Measurements from ENCODE around the gene MCMBP. TPM values are rescaled to one million over a fixed set of nuclear protein-coding genes. Genes with fewer than 3 reads are reported as not detected.

MCMBP gene
- polyA plus RNA-seq, 1 of the 3 experiments (the other 2 are of a cell fraction): 33.1 TPM

DNA sequence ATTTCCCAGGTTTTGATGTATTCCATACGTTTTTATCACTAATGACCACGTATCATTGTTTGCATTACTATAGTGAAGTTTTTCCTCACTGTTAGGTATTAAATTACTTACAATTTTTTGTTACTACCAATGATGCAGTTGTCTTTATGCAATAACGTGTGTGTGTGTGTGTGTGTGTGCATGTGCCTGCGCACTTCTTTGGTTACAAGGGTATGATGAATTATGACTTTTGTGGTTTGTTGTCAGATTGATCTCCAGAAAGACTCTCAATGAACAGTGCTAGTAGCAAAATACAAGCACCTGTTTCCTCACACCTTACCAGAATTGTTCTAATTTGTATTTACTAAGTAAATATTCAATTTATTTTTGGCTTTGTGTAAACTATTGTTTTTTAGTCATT is 51.5 kb downstream of the MCMBP start:
- Histone ChIP-seq H3K27me3 (ENCODE audit: insufficient read depth) (no peaks in the 10 kb centered on the region), H2AFZ (ENCODE audit: low read depth) (no peak overlapping the region), H3K79me2 (ENCODE audit: insufficient read depth) (no peaks in the 10 kb centered on the region), H3F3A (replicated peaks; ENCODE audit: insufficient read depth) (peaks cover 8% of the 10 kb centered on the region), H3K4me1 (ENCODE audit: control insufficient read depth in 1 of 2, insufficient read depth in 2 of 2, low read depth in 1 of 2, low read length in 1 of 2) (no peaks in the 10 kb centered on the region), H3K36me3 (replicated peaks in 1 of 2; ENCODE audit: control insufficient read depth in 1 of 2, insufficient read depth in 2 of 2, low read length in 1 of 2) (peaks cover 26 to 31% of the 10 kb centered on the region in 2 experiments), H3K9me3 (no peaks in the 10 kb centered on the region), H3K9me2 (no peaks in the 10 kb centered on the region), H3K4me2 (no peak overlapping the region), H4K20me1 (ENCODE audit: insufficient read depth) (no peaks in the 10 kb centered on the region), H3K27ac (ENCODE audit: low read depth in 2 of 2, low read length in 1 of 2) (no peak overlapping the region), H3K4me3 (ENCODE audit: low read depth in 2 of 2, low read length in 1 of 2) (no peak overlapping the region), H3K9ac (no peak overlapping the region)
- 60% methylated on average over 4 of the region's 4 CpGs for WGBS (ENCODE audit: low lambda C conversion rate)
- DNase-seq: no peak
- ChIA-PET CTCF (interaction anchor here (0.6 to 2.7 kb wide), 2 partner anchors 39 kb away, joined by 4 to 12 read pairs; no protein-coding TSS in a partner anchor), POLR2A (no interaction called here)
- no peak for TF ChIP-seq IRF3 (IDR thresholded peaks at IDR 0.05; ENCODE audit: low read depth, low read length)

DNA sequence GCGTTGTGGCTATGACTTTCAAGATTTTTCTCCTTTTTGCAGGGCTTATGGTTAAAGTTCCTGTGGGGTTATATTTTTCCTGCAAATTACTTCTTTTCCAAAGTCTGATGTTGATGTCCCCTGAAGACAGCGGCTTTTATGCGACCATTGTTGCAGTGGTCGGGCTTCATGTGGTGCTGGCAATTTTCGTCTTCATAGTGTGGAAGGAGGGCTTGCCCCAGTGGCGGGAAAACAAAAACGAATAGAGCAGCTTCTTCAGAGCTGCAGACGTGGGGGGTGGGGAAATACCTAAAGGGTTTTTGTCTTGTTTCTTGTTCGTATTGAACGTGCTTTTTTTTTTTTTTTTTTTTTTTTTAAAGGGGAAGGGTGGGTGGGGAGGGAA is 53.8 kb downstream of the MCMBP start:
- no peaks in the 10 kb centered on the region for H3K79me2 ChIP-seq (ENCODE audit: insufficient read depth)
- H3K9ac ChIP-seq: no peak overlapping the region
- peaks cover 6 to 22% of the 10 kb centered on the region in 2 experiments for H3K36me3 ChIP-seq (replicated peaks in 1 of 2; ENCODE audit: control insufficient read depth in 1 of 2, insufficient read depth in 2 of 2, low read length in 1 of 2)
- DNase-seq: peak; percentile 37
- CTCF ChIA-PET: interaction anchor here (0.7 to 1.0 kb wide), 3 partner anchors 20 to 94 kb away, joined by 3 read pairs; no protein-coding TSS in a partner anchor
- peaks cover 8% of the 10 kb centered on the region for H3F3A ChIP-seq (replicated peaks; ENCODE audit: insufficient read depth)
- no peaks in the 10 kb centered on the region for H3K27me3 ChIP-seq (ENCODE audit: insufficient read depth)
- H2AFZ ChIP-seq (ENCODE audit: low read depth): no peak overlapping the region
- TF ChIP-seq TCF12 (IDR thresholded peaks at IDR 0.05): no peak
- no peak for TF ChIP-seq RAD21 (IDR thresholded peaks at IDR 0.05; ENCODE audit: low read length)
- no peak overlapping the region for H3K4me2 ChIP-seq
- WGBS (ENCODE audit: low lambda C conversion rate): 67% methylated on average over 10 of the region's 10 CpGs
- H3K4me1 ChIP-seq (ENCODE audit: control insufficient read depth in 1 of 2, insufficient read depth in 2 of 2, low read depth in 1 of 2, low read length in 1 of 2): no peaks in the 10 kb centered on the region
- H3K27ac ChIP-seq (ENCODE audit: low read depth in 2 of 2, low read length in 1 of 2): no peak overlapping the region
- no peaks in the 10 kb centered on the region for H3K9me2 ChIP-seq
- peak overlapping the region in 1 of 2 experiments; percentile 28; a peak in 1 of 4 replicates for H3K4me3 ChIP-seq (ENCODE audit: low read depth in 2 of 2, low read length in 1 of 2)
- POLR2A ChIA-PET: interaction anchor here (0.6 kb wide), 1 partner anchor 67 kb away, joined by 9 read pairs; no protein-coding TSS in a partner anchor
- H3K9me3 ChIP-seq: no peaks in the 10 kb centered on the region
- H4K20me1 ChIP-seq (ENCODE audit: insufficient read depth): no peaks in the 10 kb centered on the region

- 93% methylated on average over 48 of the region's 84 CpGs for WGBS (ENCODE audit: low lambda C conversion rate)
- Histone ChIP-seq H3K36me3 (replicated peaks in 1 of 2; ENCODE audit: control insufficient read depth in 1 of 2, insufficient read depth in 2 of 2, low read length in 1 of 2) (peaks cover 2 to 17% of the 10 kb centered on the region in 2 experiments), H2AFZ (ENCODE audit: low read depth) (no peak overlapping the region), H3K4me1 (ENCODE audit: control insufficient read depth in 1 of 2, insufficient read depth in 2 of 2, low read depth in 1 of 2, low read length in 1 of 2) (no peaks in the 10 kb centered on the region), H3K4me2 (no peak overlapping the region), H3K27ac (ENCODE audit: low read depth in 2 of 2, low read length in 1 of 2) (no peak overlapping the region), H3K79me2 (ENCODE audit: insufficient read depth) (no peaks in the 10 kb centered on the region), H3K4me3 (ENCODE audit: low read depth in 2 of 2, low read length in 1 of 2) (peak overlapping the region in 1 of 2 experiments; percentile 28; a peak in 1 of 4 replicates), H3K9ac (no peak overlapping the region), H4K20me1 (ENCODE audit: insufficient read depth) (no peaks in the 10 kb centered on the region), H3F3A (replicated peaks; ENCODE audit: insufficient read depth) (peaks cover 8% of the 10 kb centered on the region), H3K9me2 (no peaks in the 10 kb centered on the region), H3K27me3 (ENCODE audit: insufficient read depth) (no peaks in the 10 kb centered on the region), H3K9me3 (no peaks in the 10 kb centered on the region)
- ChIA-PET CTCF (interaction anchor here (0.7 to 1.6 kb wide), 5 partner anchors 20 to 93 kb away, joined by 3 to 6 read pairs (median 3); no protein-coding TSS in a partner anchor), POLR2A (interaction anchor here (0.6 kb wide), 1 partner anchor 66 kb away, joined by 9 read pairs; no protein-coding TSS in a partner anchor)
- TF ChIP-seq, protein P1, sequence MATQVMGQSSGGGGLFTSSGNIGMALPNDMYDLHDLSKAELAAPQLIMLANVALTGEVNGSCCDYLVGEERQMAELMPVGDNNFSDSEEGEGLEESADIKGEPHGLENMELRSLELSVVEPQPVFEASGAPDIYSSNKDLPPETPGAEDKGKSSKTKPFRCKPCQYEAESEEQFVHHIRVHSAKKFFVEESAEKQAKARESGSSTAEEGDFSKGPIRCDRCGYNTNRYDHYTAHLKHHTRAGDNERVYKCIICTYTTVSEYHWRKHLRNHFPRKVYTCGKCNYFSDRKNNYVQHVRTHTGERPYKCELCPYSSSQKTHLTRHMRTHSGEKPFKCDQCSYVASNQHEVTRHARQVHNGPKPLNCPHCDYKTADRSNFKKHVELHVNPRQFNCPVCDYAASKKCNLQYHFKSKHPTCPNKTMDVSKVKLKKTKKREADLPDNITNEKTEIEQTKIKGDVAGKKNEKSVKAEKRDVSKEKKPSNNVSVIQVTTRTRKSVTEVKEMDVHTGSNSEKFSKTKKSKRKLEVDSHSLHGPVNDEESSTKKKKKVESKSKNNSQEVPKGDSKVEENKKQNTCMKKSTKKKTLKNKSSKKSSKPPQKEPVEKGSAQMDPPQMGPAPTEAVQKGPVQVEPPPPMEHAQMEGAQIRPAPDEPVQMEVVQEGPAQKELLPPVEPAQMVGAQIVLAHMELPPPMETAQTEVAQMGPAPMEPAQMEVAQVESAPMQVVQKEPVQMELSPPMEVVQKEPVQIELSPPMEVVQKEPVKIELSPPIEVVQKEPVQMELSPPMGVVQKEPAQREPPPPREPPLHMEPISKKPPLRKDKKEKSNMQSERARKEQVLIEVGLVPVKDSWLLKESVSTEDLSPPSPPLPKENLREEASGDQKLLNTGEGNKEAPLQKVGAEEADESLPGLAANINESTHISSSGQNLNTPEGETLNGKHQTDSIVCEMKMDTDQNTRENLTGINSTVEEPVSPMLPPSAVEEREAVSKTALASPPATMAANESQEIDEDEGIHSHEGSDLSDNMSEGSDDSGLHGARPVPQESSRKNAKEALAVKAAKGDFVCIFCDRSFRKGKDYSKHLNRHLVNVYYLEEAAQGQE (IDR thresholded peaks at IDR 0.05; ENCODE audit: low read depth, low read length): peak; percentile 71; the same call in 1 of the 2 replicates
- TF ChIP-seq CHD2 (IDR thresholded peaks at IDR 0.05; ENCODE audit: low read length, partially characterized antibody) (peak; percentile 82), CTCF (IDR thresholded peaks at IDR 0.05) (no peak), NRF1 (IDR thresholded peaks at IDR 0.05; ENCODE audit: low read depth, low read length) (peak; percentile 37; the same call in 1 of the 2 replicates)
- DNase-seq: peak; percentile 91
Measured at GRCh38 chr10:119817991-119818888, 54.4 kb downstream of the MCMBP start.

All from SK-N-SH (cell line).